Calu3 (cell line): ENCODE data around the gene RAB15. TPM values are rescaled to one million over a fixed set of nuclear protein-coding genes. Genes with fewer than 3 reads are reported as not detected.

Source experiments
- BruUV-seq: library from RNA; stranded (reverse); fragments of 400-500 nt; replicated peaks from 2 replicates; lab custom pipeline; 2021; lab: Mats Ljungman, UMichigan
- CTCF ChIA-PET: fragments of 300-600 bp; sonication (Branson Sonifier 250); formaldehyde crosslinking; loops from one replicate; lab custom pipeline; 2022; ENCODE audit warnings: antibody characterized with exemption; lab: Charles Lee
- DNase-seq: peaks from one replicate; pipeline ENCODE4 v3.0.0; 2022
- H3K27ac Mint-ChIP-seq: one replicate; pipeline ENCODE4 v1.8.0; 2022; ENCODE audit warnings: mixed read lengths; ENCODE audit not compliant: unreplicated experiment
- H3K27me3 Mint-ChIP-seq: one replicate; pipeline ENCODE4 v1.8.0; 2022; ENCODE audit warnings: mixed read lengths; ENCODE audit not compliant: unreplicated experiment
- H3K36me3 Mint-ChIP-seq: one replicate; pipeline ENCODE4 v1.8.0; 2022; ENCODE audit warnings: mild to moderate bottlenecking, moderate library complexity, mixed read lengths; ENCODE audit not compliant: insufficient read depth, unreplicated experiment
- H3K4me1 Mint-ChIP-seq: one replicate; pipeline ENCODE4 v1.8.0; 2022; ENCODE audit warnings: mild to moderate bottlenecking, low read depth, mixed read lengths; ENCODE audit not compliant: unreplicated experiment
- H3K4me3 Mint-ChIP-seq: one replicate; pipeline ENCODE4 v1.8.0; 2022; ENCODE audit warnings: mild to moderate bottlenecking, low read depth, moderate library complexity, mixed read lengths; ENCODE audit not compliant: unreplicated experiment
- H3K9me3 Mint-ChIP-seq: one replicate; pipeline ENCODE4 v1.8.0; 2022; ENCODE audit warnings: low read depth, mixed read lengths; ENCODE audit not compliant: unreplicated experiment
- CTCF ChIP-seq: fragments of 200-600 bp; IDR thresholded peaks from one replicate; pipeline ENCODE4 v1.8.0; 2022; ENCODE audit warnings: antibody characterized with exemption; ENCODE audit not compliant: unreplicated experiment
- intact Hi-C: fragments of 100-400 bp; cut with micrococcal nuclease; formaldehyde crosslinking; loops from one replicate; pipeline ENCODE4 v1.10.0; 2022; ENCODE audit not compliant: unreplicated experiment
- total RNA-seq: library from RNA; stranded (reverse); gene quantifications from 2 replicates; pipeline ENCODE4 v1.2.3, GENCODE V29; 2022

The RAB15 gene
- total RNA-seq, 1 experiment from 2014 or later, result 22.8 TPM

- no peak for DNase-seq
- peak overlapping the region; percentile 76 for H3K4me3 Mint-ChIP-seq
- intact Hi-C loops, result no loop called here
- peaks cover 74% of the 10 kb centered on the region for H3K4me1 Mint-ChIP-seq
- CTCF ChIA-PET, result no interaction called here
- no peak for TF ChIP-seq CTCF
- H3K36me3 Mint-ChIP-seq, result peaks cover 69% of the 10 kb centered on the region
- BruUV-seq, result no TSS peak
- H3K27ac Mint-ChIP-seq, result peak overlapping the region; percentile 61
- no peaks in the 10 kb centered on the region for H3K27me3 Mint-ChIP-seq
- no peaks in the 10 kb centered on the region for H3K9me3 Mint-ChIP-seq
Measured at GRCh38 chr14:64940336-64940910, 31.7 kb downstream of the RAB15 start.

DNA sequence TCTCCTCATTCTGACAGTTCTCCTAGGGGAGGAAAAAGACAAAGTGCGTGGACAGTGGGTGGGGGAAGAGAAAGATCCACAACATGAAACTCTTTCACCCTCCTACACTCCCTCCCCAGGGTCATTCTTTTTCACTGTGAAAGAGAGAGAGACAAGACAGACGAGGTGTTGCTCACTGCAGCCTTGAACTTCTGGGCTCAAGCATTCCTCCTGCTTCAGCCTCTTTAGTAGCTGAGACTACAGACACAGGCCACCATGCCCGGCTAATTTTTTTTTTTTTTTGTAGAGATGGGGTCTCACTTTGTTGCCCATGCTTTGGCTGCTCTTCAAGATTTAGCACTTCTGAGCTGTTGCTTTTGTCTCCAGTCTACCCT, 32.3 kb downstream of the RAB15 start:
- no TSS peak for BruUV-seq

GRCh38 chr14:64938972-64939816, 32.9 kb downstream of the RAB15 start:
- H3K9me3 Mint-ChIP-seq, result no peaks in the 10 kb centered on the region
- DNase-seq, result no peak
- intact Hi-C loops, result no loop called here
- CTCF ChIA-PET, result interaction anchor here (0.5 to 1.3 kb wide), 7 partner anchors 21 to 81 kb away, joined by 3 to 7 read pairs (median 3); partner anchors contain the start of genes CHURC1 and FNTB
- peaks cover 68% of the 10 kb centered on the region for H3K4me1 Mint-ChIP-seq
- H3K36me3 Mint-ChIP-seq, result peaks cover 69% of the 10 kb centered on the region
- peak overlapping the region; percentile 76 for H3K4me3 Mint-ChIP-seq
- BruUV-seq, result no TSS peak
- H3K27ac Mint-ChIP-seq, result peak overlapping the region; percentile 92
- TF ChIP-seq CTCF, result no peak
- H3K27me3 Mint-ChIP-seq, result no peaks in the 10 kb centered on the region

More for the DNA sequence above, 32.3 kb downstream of the RAB15 start:
- no peak for TF ChIP-seq CTCF
- CTCF ChIA-PET, result no interaction called here
- Mint-ChIP-seq H3K4me3 (peak overlapping the region; percentile 76), H3K9me3 (no peaks in the 10 kb centered on the region), H3K36me3 (peaks cover 69% of the 10 kb centered on the region), H3K27ac (peak overlapping the region; percentile 92), H3K27me3 (no peaks in the 10 kb centered on the region), H3K4me1 (peaks cover 74% of the 10 kb centered on the region)
- intact Hi-C loops, result no loop called here
- no peak for DNase-seq

- Mint-ChIP-seq H3K9me3 (no peaks in the 10 kb centered on the region), H3K27ac (peak overlapping the region; percentile 92), H3K4me3 (peak overlapping the region; percentile 76), H3K36me3 (peaks cover 65% of the 10 kb centered on the region), H3K4me1 (peaks cover 54% of the 10 kb centered on the region), H3K27me3 (no peaks in the 10 kb centered on the region)
- CTCF ChIA-PET, result no interaction called here
- no peak for DNase-seq
- no TSS peak for BruUV-seq
- intact Hi-C loops, result no loop called here
- TF ChIP-seq CTCF, result no peak
Measured at GRCh38 chr14:64937821-64938193, 34.3 kb downstream of the RAB15 start.
